Activated effector memory CD4-positive, alpha-beta T cell treated with anti-CD3 and anti-CD28 coated beads, Interleukin-2, amount 50 U/mL, for 16 hours (primary cell): Measurements from ENCODE around the gene PPP2R2B.
"Not testable (repeated sequence)": the region's sequence is repeated elsewhere in the genome, so short reads cannot be mapped to it uniquely, and the experiment has no call there.

Experiments
- DNase-seq: peaks from one replicate; pipeline ENCODE4 v3.0.0-alpha.2; 2020

PPP2R2B gene

DNA sequence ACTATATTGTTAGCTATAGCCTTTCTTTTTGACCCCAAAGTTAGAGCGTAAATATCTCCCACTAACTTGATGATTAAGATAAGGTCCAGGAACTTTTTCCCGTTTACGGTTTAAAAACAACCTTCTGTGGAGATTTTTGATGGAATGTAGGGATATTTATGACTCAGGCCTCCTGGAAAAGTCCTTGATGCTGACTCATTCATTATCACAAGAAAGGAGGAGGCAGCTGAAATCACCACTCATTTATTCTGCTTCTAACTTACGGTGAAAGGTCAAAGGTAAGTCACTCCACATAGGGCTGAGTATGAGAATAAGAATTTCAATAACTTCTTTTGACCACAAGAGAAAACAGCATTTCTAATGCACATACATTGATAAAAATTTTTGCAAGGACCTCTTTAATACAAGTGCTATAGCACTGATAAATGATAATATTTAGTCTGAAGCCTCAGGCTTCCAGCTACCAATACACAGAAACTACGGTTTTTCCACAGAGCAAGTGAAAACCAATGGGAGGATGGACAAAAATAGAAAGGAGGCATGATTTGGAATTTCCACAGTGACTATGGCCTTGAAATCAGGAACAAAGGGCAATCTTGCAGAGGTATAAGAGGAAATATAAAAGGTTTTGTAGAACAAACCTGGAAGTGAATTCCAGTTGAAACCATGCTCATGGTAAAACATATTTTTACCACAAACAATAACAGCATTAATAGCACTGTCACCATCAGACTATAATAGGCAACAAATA lies 146.5 kb downstream of the PPP2R2B start:
- no peak for DNase-seq

DNA sequence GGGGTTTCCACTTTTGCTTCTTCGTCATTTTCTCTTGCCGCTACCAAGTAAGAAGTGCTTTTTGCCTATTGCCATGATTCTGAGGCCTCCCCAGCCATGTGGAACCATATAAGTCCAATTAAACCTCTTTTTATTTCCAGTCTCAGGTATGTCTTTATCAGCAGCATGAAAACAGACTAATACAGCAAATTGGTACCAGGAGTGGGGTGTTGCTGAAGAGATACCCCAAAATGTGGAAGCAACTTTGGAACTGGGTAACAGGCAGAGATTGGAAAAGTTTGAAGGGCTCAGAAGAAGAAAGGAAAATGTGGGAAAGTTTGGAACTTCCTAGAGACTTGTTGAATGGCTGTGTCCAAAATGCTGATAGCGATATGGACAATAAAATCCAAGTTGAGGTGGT lies 149.8 kb downstream of the PPP2R2B start:
- not testable (repeated sequence) for DNase-seq

DNA sequence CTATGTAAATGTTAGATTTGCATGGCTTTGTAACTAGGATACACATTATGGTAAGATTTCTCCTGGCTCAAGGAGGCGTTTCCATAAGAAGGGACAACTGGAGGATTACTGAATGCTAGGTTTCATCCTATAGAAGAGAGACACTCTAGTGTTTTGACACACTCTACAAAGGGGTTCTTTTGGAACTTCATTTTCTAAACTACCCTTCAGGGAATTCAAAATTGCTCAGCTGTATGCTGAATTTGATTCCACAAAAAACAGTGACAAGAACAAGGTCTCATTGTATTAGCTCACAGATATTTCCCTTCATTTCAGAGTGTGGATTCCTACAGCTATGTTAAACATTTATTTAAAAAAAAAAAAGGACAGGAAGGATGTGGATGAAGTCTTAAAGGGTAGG lies 151.7 kb downstream of the PPP2R2B start:
- DNase-seq = no peak

DNA sequence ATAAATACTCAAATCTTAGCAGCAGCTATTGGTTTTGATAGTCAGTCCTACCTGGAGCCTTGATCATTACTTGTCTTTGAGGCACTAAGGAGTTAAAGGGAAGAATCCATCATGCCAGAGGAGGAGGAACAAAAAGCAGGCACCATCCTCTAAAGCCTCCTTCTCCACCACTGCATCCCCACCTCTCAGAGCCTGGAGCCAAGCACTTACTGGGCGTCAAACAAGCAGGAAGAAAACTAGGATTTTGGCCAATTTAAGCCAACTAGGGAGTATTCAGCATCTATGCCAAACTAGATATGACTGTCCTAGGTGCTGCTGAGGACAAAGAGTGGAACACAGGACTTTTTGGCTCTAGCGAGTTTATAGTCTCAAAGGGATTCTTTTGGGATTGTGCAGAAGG lies 152.5 kb downstream of the PPP2R2B start:
- DNase-seq = no peak

DNA sequence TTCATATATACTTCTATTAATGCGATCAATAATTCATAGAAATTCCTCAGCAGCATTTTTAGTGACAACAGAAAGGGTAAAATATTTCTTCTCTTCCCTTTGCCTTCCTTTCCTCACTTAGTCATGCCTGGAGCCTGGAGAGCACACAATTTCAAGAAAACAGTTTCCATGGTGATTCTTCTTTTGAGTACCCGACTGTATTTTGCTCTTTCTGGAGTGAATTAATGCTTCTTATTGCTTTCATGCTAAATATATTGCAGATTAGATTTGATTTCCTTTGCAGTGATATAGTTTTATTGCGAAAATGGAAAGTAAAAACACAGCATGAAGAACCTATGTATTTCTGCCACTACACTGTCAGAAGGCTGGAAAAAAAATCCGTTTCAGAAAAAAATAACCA lies 153.5 kb downstream of the PPP2R2B start:
- no peak for DNase-seq

DNA sequence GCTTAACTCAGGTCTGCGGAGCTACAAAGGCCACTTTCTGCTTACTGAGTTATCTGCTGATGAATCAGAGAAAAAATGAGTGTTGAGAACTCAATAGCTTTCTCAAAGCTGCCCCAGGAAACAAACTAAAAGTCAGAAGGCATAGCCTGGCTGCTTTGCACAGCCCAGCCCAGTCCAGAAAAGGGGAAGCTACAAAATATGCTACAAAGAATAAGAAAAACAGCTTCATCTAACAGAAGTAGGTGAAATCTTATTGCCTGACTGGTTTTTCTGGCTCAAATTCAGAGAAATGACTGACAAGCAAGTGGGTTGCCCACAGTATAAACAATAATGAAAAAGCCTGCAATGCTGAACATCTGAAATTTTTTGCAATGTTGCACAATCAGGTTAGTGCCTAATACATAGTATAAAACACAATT lies 156.2 kb downstream of the PPP2R2B start:
- no peak for DNase-seq

DNA sequence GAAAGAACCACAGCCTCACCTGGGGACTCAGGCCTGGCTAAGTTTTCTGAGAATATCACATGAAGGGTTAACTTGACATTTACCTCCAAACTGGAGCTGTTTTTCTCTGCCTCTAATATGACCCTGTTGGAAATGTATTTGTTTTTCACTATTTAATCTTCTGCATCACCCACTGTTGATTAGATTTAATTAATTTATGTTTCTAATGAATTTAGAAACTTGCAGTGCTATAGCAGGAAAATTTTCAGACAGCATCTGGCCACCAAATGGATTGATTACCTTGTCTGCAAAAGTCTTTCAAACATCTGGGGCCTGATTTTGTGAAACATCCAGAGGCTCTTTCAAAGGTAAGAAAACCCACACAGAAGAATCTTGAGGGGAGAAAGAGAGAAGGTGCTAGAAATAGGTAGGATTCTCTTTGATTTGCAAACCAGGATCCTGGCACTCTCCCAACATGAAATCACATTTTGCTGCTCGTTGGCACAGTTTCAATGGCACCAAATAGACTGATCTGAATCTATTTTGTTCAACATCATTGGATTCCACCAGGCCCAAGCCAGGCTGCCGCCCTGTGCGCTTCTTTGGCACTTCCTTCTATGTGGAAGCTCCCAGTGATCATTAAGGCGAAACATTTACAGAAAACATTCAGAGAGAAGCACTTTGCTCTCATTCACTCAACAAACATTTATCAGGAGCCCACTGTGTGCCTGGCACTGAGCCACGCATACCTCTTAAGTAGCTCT lies 157.3 kb downstream of the PPP2R2B start:
- no peak for DNase-seq

DNA sequence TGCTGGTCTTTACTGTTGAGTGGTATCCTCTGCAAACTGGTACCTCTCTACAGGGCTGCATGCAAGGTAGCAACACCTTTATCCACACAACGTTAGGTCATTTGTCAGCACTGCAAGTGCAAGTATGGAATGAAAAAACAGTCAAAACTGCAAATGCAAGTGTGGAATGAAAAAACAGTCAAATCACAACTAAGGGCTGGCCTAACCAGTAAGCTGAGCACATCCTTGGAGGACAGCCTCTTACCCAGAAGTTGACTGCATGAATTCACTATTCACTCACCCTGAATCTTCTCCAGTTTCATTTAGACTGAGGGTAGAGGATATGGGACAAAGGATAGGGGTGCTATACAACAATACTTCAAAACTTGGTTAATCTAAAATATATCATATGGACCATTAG lies 158.4 kb downstream of the PPP2R2B start:
- DNase-seq = no peak

DNA sequence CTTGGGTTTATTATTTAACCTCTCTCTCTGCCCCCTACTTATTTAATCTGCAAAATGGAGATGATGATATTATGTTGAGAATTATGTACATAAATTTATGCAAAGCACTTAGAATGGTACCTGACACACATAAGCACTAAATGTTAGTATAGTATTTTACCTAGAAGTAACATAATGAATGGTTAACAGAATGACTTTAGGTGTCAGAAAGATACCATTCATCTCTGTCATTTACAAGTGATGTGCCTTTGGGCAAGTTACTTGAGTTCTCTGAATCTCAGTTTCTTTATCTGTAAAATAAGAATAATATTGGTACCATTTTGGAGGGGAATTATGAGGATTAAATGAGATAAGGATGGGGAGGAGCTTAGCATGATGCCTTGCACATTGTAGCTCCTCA lies 159.4 kb downstream of the PPP2R2B start:
- DNase-seq = no peak

DNA sequence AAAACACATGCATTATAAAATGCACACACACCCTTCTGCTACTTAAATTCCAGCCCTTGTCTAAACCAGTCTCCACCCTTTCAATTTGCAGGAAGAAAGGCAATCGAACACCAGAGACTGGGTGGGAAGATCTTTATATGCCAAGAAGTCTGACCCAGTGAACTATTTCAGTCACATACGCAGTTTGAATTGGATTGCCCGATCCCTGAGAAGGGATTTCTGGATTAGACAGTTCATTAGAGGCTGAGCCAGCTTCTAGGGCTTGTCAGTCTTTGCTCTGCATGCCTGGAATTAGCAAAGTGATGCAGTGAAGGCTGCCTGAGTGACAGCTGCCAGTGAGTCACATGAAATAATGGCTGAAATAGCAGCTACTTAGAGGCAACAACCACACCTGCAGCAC lies 159.9 kb downstream of the PPP2R2B start:
- DNase-seq = no peak

DNA sequence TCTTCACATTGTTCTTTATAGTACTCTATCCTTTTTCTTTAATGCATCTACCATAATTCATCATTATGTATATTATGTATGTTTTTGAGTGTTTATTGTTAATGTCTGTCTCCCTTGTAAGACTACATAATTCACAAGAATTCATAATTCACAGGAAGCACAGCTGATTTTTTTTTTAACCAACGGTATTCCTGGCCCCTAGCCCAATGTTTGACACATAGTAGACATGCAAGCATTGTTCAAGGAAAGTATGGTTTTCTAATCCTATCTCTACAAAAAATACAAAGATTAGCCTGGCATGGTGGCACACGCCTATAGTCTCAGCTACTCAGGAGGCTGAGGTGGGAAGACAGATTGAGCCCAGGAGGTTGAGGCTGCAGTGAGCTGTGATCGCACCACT lies 160.6 kb downstream of the PPP2R2B start:
- no peak for DNase-seq

DNA sequence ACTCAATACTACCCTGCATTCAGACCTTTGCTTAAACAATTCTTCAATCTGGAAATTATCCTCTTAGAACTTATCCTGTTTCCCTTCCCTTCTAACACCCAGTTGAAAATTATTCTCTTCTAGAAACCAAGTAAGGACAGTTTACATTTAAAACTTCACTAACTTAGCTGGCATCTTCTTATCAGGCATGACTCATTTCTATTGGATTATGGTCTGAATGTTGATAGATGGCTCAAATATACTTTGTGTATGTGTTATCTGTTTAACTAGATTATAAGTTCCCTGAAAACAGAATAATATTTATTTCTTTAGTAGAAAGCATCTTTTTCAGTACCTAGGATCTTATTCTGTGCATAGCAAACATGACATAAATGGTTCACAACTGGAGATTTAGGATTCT lies 161.9 kb downstream of the PPP2R2B start:
- DNase-seq = no peak

DNA sequence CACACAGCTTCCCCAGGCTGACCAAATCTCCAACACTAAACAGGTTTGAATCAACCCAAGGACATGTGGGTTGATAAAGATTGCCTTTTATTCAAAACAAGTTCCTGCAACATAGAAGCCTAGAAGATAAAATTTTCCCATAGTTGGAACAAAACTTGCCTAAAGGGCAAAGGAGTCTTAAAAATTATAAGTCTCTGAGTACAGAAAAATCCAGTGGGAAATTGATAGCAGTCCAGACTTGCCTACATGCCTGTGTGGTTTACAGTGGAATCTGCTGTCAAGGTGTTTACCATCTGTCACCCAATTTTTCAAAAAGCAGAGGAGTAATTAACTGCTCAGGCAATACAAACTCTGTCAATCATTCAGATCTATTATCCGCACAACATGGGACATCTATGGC lies 168.2 kb downstream of the PPP2R2B start:
- no peak for DNase-seq

DNA sequence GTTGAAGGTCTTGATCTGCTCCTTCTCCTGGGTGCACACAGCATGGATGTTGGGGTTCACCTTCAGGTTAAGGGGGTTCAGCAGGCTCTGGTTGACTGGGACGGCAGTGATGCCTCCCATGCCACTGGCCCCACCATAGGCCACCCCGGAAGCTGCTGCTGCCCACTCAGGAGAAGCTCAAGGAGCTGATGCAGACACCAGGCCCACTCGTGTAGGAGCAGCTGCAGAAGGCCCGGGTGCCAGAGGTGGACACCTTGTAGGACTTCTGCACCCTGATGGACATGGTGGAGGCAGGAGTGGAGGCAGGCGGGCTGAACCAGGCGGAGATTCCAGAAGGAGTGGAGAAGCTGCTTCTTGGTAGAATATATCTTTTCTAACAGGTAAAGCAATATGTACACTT lies 171.2 kb downstream of the PPP2R2B start:
- DNase-seq = no peak

DNA sequence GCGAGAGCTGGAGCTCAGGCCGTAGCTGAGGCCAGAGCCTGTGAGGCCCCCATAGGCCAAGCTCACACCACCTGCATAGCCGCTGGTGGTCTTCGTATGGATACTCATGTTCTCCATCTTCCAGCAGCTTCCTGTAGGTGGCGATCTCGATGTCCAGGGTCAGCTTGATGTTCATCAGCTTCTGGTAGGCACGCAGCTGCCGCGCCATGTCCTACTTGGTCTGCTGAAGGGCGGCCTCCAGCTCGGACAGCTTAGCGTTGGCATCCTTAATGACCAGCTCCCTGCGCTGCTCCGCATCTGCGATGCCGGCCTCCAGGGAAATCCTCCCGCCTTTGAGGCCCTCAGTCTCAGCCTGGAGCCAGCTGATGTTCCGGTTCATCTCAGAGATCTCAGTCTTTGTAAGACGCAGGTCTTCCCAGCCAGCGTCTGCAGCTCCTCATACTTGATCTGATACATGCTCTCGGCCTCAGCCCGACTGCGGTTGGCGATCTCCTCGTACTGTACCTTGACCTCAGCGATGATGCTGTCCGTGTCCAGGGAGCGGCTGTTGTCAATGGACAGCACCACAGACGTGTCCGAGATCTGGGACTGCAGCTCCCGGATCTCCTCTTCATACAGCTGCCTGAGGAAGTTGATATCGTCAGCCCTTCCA lies 172.1 kb downstream of the PPP2R2B start:
- no peak for DNase-seq

DNA sequence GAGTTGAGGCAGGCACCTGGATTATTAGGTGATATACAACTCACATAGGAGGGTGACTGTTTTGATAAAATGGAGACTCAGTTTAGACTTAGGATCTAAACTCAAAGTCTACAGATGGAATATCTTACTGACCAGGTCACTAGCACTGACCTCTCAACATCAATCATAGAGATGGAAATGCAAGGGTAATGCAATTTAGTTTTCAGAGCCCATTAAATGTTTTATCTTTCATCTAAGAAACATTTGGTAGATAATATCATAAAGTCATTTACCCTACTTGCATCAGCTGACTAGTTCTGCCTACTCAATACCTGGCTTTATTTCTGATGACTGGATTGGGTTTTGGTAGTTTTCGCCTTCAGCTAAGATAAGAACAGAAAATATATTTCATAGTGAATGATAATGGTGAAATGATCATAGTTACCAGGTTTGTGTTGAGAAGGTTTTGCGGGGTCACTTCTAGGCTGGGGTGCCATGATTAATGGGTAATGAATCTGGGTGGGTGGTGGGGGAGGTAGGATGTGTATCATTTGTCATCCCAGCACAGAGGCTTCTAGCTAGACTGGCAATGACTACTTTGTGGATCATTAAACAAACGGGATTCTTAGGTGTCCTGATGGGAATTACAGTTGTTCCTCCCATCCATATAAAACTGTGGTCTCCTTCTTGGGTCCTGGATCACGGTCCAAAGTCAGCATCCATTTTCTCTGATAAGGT lies 173.4 kb downstream of the PPP2R2B start:
- DNase-seq = no peak

DNA sequence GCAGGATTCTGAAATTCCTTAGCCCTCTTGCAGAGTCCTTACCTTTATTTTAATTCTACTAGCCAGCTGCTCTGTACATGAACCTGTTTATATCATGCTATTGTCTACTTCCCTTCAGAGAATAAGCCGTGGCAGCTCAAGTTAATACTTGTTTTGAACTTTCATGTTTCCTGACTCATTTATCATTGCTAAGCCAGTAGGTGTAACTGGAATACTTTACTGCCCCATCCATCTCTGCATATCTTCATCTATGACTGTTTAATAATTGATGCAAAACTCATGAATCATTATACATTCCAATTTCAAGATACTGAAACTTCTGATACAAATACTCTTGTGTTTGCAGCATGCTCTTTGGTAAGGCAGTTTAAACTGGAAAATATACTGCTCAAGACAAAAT lies 174.7 kb downstream of the PPP2R2B start:
- no peak for DNase-seq

DNA sequence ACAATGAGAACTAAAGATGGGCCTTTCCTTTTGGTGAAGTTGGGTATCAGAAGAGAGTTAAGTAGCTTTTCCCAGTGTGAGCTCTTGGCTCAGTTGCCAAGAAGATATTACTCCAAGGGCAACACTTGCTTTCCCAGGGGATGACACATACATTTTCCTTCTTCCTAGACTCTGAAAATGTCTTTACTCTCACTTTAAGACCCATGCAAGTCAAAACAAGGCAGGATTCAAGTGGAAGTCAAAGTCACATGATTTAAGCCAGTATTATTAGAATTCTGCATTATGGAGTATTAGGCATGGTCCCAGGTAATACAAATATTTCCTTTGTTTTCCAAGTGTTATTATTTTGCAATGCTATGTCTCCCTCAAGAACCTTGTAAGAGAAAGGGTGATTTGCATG lies 175.1 kb downstream of the PPP2R2B start:
- DNase-seq = no peak

DNA sequence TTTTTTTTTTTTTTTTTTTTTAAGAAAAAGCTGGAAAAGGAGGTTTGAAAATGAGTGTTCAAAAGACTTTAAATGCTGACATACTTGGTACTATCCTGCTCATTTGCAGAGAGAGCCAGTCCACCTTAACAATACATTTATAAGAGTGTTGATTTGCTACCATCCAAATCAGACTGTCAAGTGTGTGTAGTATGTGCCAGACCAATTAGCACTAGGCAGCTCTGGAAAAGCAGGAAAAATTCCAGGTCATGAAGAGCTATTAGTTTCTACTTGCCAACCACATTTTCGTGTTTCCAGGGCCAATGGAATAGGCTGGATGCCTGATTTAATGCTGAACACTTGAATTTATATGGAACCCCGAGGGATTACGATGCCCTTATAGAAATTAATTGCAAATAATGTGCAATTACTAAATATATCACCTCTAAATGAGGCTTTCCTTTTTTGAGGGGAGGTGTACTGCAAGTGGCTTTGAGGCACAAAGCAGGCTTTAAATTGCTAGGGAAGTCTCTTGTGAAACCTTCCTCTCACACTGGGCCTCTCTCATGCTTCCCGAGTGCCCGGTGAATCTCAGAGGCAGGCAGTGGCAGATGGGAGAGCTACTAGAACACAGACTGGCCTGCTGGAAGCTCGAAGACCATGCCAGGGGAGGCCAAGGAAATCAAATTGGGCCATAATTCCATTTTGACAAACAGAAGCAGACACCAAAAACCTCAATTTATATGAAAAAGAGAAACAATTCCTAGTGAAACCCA lies 178.7 kb downstream of the PPP2R2B start:
- DNase-seq = no peak

DNA sequence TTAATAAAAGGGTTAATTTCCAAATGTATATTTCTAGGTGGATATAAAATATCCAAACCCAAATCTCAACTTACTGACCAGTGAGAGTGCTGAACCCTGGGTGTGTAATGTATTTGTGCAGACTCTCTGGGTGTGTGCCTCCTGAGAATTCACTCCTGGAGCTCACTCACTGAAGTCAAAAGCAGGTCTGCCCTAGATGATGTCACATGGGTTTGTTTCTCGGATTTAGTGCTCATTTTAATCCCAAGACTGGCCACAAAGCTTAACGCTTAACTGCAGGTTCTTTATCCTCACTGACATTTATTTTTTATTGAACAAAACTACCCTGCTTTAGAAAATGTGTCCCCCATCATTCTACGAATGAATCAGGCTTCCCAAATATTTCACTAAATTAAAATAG lies 179.4 kb downstream of the PPP2R2B start:
- no peak for DNase-seq

DNA sequence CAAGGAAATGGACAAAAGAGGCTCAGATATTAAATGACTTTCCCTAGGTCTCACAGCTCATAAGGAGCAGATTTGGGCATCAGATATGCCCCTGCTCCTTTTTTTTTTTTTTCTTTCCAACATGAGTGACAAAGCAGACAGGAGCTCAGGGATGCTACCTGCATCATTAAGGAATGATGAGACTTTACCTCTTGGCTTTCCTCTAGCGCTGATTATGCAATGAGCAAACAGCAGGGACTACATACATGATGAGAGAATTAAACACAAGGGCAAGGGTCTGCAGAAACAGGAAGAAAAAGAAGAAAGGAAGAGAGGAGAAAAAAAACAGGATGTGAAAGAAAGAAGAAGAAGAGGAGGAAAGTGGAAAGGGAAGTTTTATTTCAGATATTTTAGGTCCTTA lies 179.9 kb downstream of the PPP2R2B start:
- DNase-seq = no peak

DNA sequence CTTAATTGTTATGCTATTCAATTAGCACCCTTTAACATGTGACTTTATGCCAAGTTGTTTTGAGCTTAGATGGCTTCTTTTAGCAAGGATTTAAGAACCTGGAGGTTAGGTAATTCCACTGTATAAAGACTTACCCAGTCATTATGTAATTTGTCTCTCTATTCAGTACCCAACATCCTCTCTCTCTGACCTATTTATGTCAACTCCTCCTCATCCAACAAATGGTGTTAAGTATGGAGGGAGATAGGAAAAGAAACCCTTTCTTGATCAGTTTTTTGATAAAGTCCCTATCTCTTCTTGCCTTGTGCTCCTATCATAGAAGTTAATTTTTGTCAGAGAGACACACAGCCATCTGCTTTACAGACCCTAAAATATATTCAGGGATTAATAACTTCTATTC lies 181.3 kb downstream of the PPP2R2B start:
- DNase-seq = no peak

DNA sequence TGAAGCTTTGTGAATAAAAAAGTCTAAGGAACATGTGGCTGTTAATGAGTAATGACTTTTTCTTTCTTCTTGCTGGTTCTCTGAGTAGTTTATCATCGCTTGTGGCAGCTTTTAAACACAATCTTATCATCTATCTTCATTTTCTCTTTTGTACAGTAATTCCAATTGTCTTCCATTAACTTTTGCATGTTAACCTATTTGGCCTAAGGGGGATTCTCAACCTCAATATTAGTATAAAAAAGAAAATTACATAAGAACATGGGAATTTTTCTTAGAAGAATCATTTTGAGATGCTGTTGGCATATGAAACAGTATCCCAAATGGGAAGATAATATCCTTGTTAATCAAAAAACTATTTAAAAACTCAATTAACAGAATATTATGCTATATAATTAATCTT lies 182.9 kb downstream of the PPP2R2B start:
- DNase-seq = no peak
